Cardiac muscle cell (in vitro differentiated cells and primary cell): ENCODE measurements around the gene LHB. TPM values are rescaled to one million over a fixed set of nuclear protein-coding genes. Genes with fewer than 3 reads are reported as not detected.
"Not testable (repeated sequence)": the region's sequence is repeated elsewhere in the genome, so short reads cannot be mapped to it uniquely, and the experiment has no call there.

ENCODE experiments used
- DNase-seq, 2 donors: peaks; one replicate each; pipeline versions ENCODE4 v3.0.0 to v3.0.0-alpha.2; 2010 to 2017; ENCODE audit warnings: low read depth in 1 of 2, low spot score in 1 of 2
- H3K27ac ChIP-seq: fragments of 200-600 bp; sonication (generic); 2 replicates; pipeline ENCODE4 v1.5.1; 2016
- H3K27me3 ChIP-seq: fragments of 200-600 bp; sonication (generic); 2 replicates; pipeline ENCODE4 v1.6.0; 2016; ENCODE audit warnings: control low read depth
- H3K36me3 ChIP-seq: fragments of 200-600 bp; sonication (generic); 2 replicates; pipeline ENCODE4 v1.5.1; 2016; ENCODE audit warnings: control low read depth
- H3K4me1 ChIP-seq: fragments of 200-600 bp; sonication (generic); 2 replicates; pipeline ENCODE4 v1.8.1; 2017; ENCODE audit warnings: low read depth, mild to moderate bottlenecking, mixed run types
- H3K4me3 ChIP-seq: fragments of 200-600 bp; sonication (generic); 2 replicates; pipeline ENCODE4 v1.5.1; 2016; ENCODE audit warnings: mild to moderate bottlenecking
- H3K9me3 ChIP-seq: fragments of 200-600 bp; sonication (generic); 2 replicates; pipeline ENCODE4 v1.5.1; 2017; ENCODE audit warnings: low read depth, mild to moderate bottlenecking, control low read depth
- CTCF ChIP-seq: IDR thresholded peaks from 2 replicates; pipeline ENCODE4 v1.5.1; 2012; ENCODE audit warnings: low read depth, mild to moderate bottlenecking, low read length
- polyA plus RNA-seq: library from polyadenylated mRNA; unstranded; fragments of >200 nt; fragmentation: Nextera tagmentation; extraction: Ambion mirVana; gene quantifications from 2 replicates; pipeline ENCODE4 v1.2.1, GENCODE V29; 2016
- total RNA-seq: library from RNA; depleted of rRNA; stranded (reverse); fragments of >200 nt; gene quantifications from 2 replicates; pipeline ENCODE4 v1.2.3, GENCODE V29; 2016

The LHB gene
- total and polyA plus RNA-seq, 2 experiments from 2014 or later = 1.8 TPM; not detected in 1

DNA sequence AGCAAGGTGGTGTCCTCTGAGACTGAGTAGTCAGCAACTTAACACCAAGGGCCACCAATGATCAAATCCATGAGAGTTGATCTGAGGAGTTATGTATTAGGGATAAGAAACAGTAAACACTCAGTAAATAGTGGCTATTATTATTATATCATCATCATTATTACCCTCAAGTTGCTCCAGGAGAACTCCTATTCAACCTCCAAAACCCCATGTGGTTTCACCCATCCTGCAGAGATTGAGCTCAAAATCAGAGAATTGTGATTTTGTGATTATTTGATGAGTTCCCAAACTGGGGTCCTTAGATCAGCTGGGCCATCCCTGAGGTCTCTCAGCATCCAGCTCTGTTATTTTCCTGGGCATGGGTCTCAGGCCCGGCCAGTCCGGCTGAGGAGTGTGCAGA, 44.1 kb upstream of the LHB start:
- no peaks in the 10 kb centered on the region for H3K9me3 ChIP-seq
- H3K27me3 ChIP-seq = no peaks in the 10 kb centered on the region
- no peak for TF ChIP-seq CTCF
- H3K4me1 ChIP-seq = peaks cover 32% of the 10 kb centered on the region
- H3K4me3 ChIP-seq = no peak overlapping the region
- no peak overlapping the region for H3K27ac ChIP-seq
- no peaks in the 10 kb centered on the region for H3K36me3 ChIP-seq
- no peak for DNase-seq

GRCh38 chr19:49059053-49059452, 42.2 kb upstream of the LHB start:
- H3K4me1 ChIP-seq = peaks cover 14% of the 10 kb centered on the region
- TF ChIP-seq CTCF = no peak
- no peaks in the 10 kb centered on the region for H3K27me3 ChIP-seq
- DNase-seq = no peak
- no peak overlapping the region for H3K27ac ChIP-seq
- H3K9me3 ChIP-seq = no peaks in the 10 kb centered on the region
- H3K36me3 ChIP-seq = no peaks in the 10 kb centered on the region
- H3K4me3 ChIP-seq = no peak overlapping the region

DNA sequence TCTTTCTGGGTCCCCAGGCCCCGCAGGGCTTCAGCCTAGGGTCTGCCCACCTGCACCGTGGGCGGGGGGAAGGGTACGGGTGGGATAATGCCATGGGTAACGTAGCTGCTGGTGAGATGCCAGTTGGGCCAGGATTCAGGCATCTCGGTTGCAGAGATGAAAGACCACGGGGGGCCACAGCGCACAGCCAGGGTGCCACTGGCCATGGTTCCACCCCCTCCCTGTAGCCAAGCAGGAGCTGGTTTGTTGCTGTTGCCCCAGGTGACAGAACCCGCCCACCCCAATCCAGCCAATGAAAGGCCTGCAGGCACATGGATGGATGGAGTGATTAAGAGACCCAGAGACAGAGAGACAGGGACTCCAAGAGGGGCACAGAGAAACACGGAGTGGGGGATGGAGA, 41.7 kb upstream of the LHB start:
- Histone ChIP-seq H3K36me3 (no peaks in the 10 kb centered on the region), H3K27ac (no peak overlapping the region), H3K4me3 (no peak overlapping the region), H3K4me1 (peaks cover 11% of the 10 kb centered on the region), H3K9me3 (no peaks in the 10 kb centered on the region), H3K27me3 (no peaks in the 10 kb centered on the region)
- TF ChIP-seq CTCF = no peak
- peak; percentile 32 to 33 for DNase-seq

- no peaks in the 10 kb centered on the region for H3K36me3 ChIP-seq
- no peak within 1 kb of the TSS for H3K27ac ChIP-seq
- H3K9me3 ChIP-seq = no peaks in the 10 kb centered on the region
- TF ChIP-seq CTCF = no peak
- H3K4me1 ChIP-seq = peaks cover 4% of the 10 kb centered on the region
- DNase-seq = peak; percentile 59 to 77
- H3K4me3 ChIP-seq = peak within 1 kb of the TSS; percentile 49
- H3K27me3 ChIP-seq = no peaks in the 10 kb centered on the region
These were observed 40.8 kb upstream of the LHB start, which contains the start of gene CGB7 for GRCh38 chr19:49057636-49058234. Gene CGB7, minus strand, starts transcription at chr19:49057749. Its CDS starts 2,374 bp downstream, at chr19:49055375.

GRCh38 chr19:49056902-49057596, 40.2 kb upstream of the LHB start:
- H3K9me3 ChIP-seq, H3K27ac ChIP-seq, H3K27me3 ChIP-seq, H3K36me3 ChIP-seq, H3K4me1 ChIP-seq, DNase-seq: not testable (repeated sequence)
- H3K4me3 ChIP-seq = peak overlapping the region; percentile 49
